ENCODE data around the gene PCBP3. TPM values are rescaled to one million over a fixed set of nuclear protein-coding genes. Genes with fewer than 3 reads are reported as not detected.
A peak's percentile ranks its signal among the peaks of the same experiment; 100 is the strongest.

PCBP3 gene
- total RNA-seq, 1 experiment from 2014 or later: 10.9 TPM

DNA sequence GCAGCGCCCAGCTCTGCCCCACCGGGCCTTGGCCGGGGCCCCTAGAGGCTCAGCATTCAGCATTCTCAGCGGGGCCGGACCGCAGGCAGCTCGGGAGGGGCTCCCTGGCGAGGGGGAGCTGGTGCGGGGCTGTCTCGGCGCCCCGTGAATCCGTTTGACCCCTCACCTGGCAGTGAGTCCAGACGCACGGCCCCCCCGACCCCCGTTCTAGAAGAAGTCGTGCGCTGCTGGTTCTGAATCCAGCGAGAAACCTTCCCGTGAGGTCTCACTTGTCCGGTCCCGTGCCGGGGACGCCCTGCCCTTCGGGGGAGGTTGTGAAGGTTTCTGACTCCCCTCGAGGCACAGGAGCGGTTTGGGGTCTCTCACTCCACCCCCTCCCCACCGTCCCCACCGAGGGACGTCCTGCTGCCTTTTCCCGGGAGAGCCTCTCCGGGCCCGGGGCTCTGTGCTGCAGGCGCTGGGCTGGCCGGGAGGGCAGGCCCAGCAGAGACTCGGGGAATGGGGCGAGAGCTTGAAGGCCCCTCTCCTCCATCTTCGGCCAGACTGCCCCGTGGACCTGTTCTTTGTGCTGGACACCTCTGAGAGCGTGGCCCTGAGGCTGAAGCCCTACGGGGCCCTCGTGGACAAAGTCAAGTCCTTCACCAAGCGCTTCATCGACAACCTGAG lies 338.7 kb downstream of the PCBP3 start:
- H4K8ac ChIP-seq (replicated peaks; ENCODE audit: insufficient read length, low read depth, low read length): no peak overlapping the region
- H2BK15ac ChIP-seq (ENCODE audit: low read depth, low read length): no peak overlapping the region
- peak overlapping the region; percentile 52 for H3K9ac ChIP-seq (ENCODE audit: extremely low read depth, insufficient read length, low read length)
- H3K79me2 ChIP-seq (ENCODE audit: insufficient read depth, low read length): no peaks in the 10 kb centered on the region
- no peak overlapping the region for H2AK5ac ChIP-seq (ENCODE audit: insufficient read length, low read length)
- H3K36me3 Mint-ChIP-seq (ENCODE audit: insufficient read depth in 1 of 3, low read depth in 3 of 3): peaks cover 13 to 26% (median 15%) of the 10 kb centered on the region in 3 experiments
- no peak overlapping the region for H2BK120ac ChIP-seq (ENCODE audit: low read depth, low read length, poor library complexity, severe bottlenecking)
- no peaks in the 10 kb centered on the region for H3K79me1 ChIP-seq (ENCODE audit: insufficient read depth, low read depth, low read length, poor library complexity, severe bottlenecking)
- H3K27ac ChIP-seq (ENCODE audit: insufficient read length, low read depth, low read length): no peak overlapping the region
- no peak overlapping the region for H3K23ac ChIP-seq (ENCODE audit: insufficient read length, low read depth, low read length)
- no peak overlapping the region for H2BK12ac ChIP-seq (ENCODE audit: insufficient read length, low read depth, low read length)
- H4K20me1 ChIP-seq (ENCODE audit: control insufficient read depth, insufficient read depth, insufficient read length): peaks cover 1% of the 10 kb centered on the region
- H3K27me3 Mint-ChIP-seq (ENCODE audit: low read depth): peaks cover 5% of the 10 kb centered on the region
- TF ChIP-seq, protein P1, sequence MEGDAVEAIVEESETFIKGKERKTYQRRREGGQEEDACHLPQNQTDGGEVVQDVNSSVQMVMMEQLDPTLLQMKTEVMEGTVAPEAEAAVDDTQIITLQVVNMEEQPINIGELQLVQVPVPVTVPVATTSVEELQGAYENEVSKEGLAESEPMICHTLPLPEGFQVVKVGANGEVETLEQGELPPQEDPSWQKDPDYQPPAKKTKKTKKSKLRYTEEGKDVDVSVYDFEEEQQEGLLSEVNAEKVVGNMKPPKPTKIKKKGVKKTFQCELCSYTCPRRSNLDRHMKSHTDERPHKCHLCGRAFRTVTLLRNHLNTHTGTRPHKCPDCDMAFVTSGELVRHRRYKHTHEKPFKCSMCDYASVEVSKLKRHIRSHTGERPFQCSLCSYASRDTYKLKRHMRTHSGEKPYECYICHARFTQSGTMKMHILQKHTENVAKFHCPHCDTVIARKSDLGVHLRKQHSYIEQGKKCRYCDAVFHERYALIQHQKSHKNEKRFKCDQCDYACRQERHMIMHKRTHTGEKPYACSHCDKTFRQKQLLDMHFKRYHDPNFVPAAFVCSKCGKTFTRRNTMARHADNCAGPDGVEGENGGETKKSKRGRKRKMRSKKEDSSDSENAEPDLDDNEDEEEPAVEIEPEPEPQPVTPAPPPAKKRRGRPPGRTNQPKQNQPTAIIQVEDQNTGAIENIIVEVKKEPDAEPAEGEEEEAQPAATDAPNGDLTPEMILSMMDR (conservative IDR thresholded peaks at IDR 0.05): no peak
- H3K56ac ChIP-seq (ENCODE audit: insufficient read length, low read depth, low read length): no peak overlapping the region
- no peaks in the 10 kb centered on the region for H3K9me3 ChIP-seq (ENCODE audit: control insufficient read depth, low read depth, low read length)
- no peaks in the 10 kb centered on the region for H3K9me3 Mint-ChIP-seq
- WGBS (ENCODE audit: extremely low coverage, insufficient read length, low lambda C conversion rate): no CpG with 5 or more reads among the region's 45 CpGs
- no peaks in the 10 kb centered on the region; the same call in 1 of the 2 replicates for H3K27me3 ChIP-seq (ENCODE audit: insufficient read depth, low read length)
- H3K14ac ChIP-seq (ENCODE audit: insufficient read depth, low read length): no peak overlapping the region; the same call in 1 of the 2 replicates
- no peak overlapping the region for H2BK5ac ChIP-seq (ENCODE audit: insufficient read length, low read length)
- H3K4me3 Mint-ChIP-seq: peak overlapping the region; percentile 73 to 82
- no peaks in the 10 kb centered on the region for H3K4me1 ChIP-seq (ENCODE audit: insufficient read depth, low read length)
- DNase-seq: no peak
- no peak overlapping the region for H2AFZ ChIP-seq (ENCODE audit: low read length)
- H3K18ac ChIP-seq (ENCODE audit: insufficient read length, low read depth, low read length): no peak overlapping the region
- H3K4me1 Mint-ChIP-seq: peaks cover 8% of the 10 kb centered on the region in 2 experiments
- H2BK20ac ChIP-seq (ENCODE audit: low read depth, low read length, poor library complexity, severe bottlenecking): no peak overlapping the region
- peak overlapping the region; percentile 72 for H3K4me2 ChIP-seq (ENCODE audit: insufficient read depth, insufficient read length, low read length)
- H3K23me2 ChIP-seq (ENCODE audit: insufficient read length, low read depth, low read length, poor library complexity, severe bottlenecking): peaks cover 17% of the 10 kb centered on the region
- no peak overlapping the region for H4K5ac ChIP-seq (ENCODE audit: insufficient read length, low read depth, low read length)
- H3T11ph ChIP-seq (ENCODE audit: low read length): no peak overlapping the region
- H3K4ac ChIP-seq (ENCODE audit: low read depth, low read length): no peak overlapping the region
- no peak overlapping the region for H4K91ac ChIP-seq (ENCODE audit: insufficient read length, low read depth, low read length)
- H3K27ac Mint-ChIP-seq: no peak overlapping the region
